Trophoblast cell (in vitro differentiated cells and primary cell): Measurements from ENCODE around the gene STAM2.
"Not testable (repeated sequence)": the region's sequence is repeated elsewhere in the genome, so short reads cannot be mapped to it uniquely, and the experiment has no call there.

ENCODE experiments used
- DNase-seq, 2 donors: peaks; one replicate each; pipeline ENCODE4 v3.0.0-alpha.2; 2016
- H2AFZ ChIP-seq: 2 replicates; pipeline ENCODE4 v1.6.1; 2013; ENCODE audit warnings: low read length, moderate library complexity, mild to moderate bottlenecking; ENCODE audit not compliant: insufficient read depth, poor library complexity
- H2AK5ac ChIP-seq: 2 replicates; pipeline ENCODE4 v1.6.1; 2013; ENCODE audit warnings: mild to moderate bottlenecking, low read length
- H2BK120ac ChIP-seq: 2 replicates; pipeline ENCODE4 v1.6.1; 2013; ENCODE audit warnings: low read length, mild to moderate bottlenecking, moderate library complexity; ENCODE audit not compliant: insufficient read depth, poor library complexity
- H2BK12ac ChIP-seq: 2 replicates; pipeline ENCODE4 v1.6.1; 2013; ENCODE audit warnings: mild to moderate bottlenecking, low read length, moderate library complexity
- H2BK5ac ChIP-seq: 2 replicates; pipeline ENCODE4 v1.6.1; 2013; ENCODE audit warnings: low read length, low read depth, moderate library complexity, mild to moderate bottlenecking; ENCODE audit not compliant: poor library complexity
- H3K14ac ChIP-seq: 2 replicates; pipeline ENCODE4 v1.6.1; 2013; ENCODE audit warnings: mild to moderate bottlenecking, low read length
- H3K18ac ChIP-seq: 2 replicates; pipeline ENCODE4 v1.6.1; 2013; ENCODE audit warnings: mild to moderate bottlenecking, low read length
- H3K23ac ChIP-seq: 2 replicates; pipeline ENCODE4 v1.6.1; 2013; ENCODE audit warnings: low read length
- H3K27ac ChIP-seq: 2 replicates; pipeline ENCODE4 v1.5.1; 2013; ENCODE audit warnings: low read depth, mild to moderate bottlenecking, inconsistent platforms, low read length, moderate library complexity
- H3K27me3 ChIP-seq: 2 replicates; pipeline ENCODE4 v1.6.1; 2013; ENCODE audit warnings: inconsistent platforms, mild to moderate bottlenecking, low read length, moderate library complexity; ENCODE audit not compliant: insufficient read depth
- H3K36me3 ChIP-seq, 2 experiments: 1 replicate in 1 of 2; 2 replicates in 1 of 2; pipeline ENCODE4 v1.6.1; 2013; ENCODE audit warnings: low read length in 2 of 2, mild to moderate bottlenecking in 2 of 2, moderate library complexity in 1 of 2; ENCODE audit not compliant: insufficient read depth in 2 of 2, control insufficient read depth in 1 of 2
- H3K4ac ChIP-seq: 2 replicates; pipeline ENCODE4 v1.6.1; 2013; ENCODE audit warnings: low read depth, mild to moderate bottlenecking, low read length, moderate library complexity
- H3K4me1 ChIP-seq, 2 experiments: 1 replicate in 1 of 2; 2 replicates in 1 of 2; pipeline ENCODE4 v1.6.1; 2013; ENCODE audit warnings: low read length in 2 of 2, mild to moderate bottlenecking in 2 of 2, moderate library complexity in 1 of 2; ENCODE audit not compliant: insufficient read depth in 2 of 2, control insufficient read depth in 1 of 2
- H3K4me2 ChIP-seq: 2 replicates; pipeline ENCODE4 v1.6.1; 2013; ENCODE audit warnings: inconsistent platforms, mild to moderate bottlenecking, low read length, moderate library complexity
- H3K4me3 ChIP-seq: 2 replicates; pipeline ENCODE4 v1.5.1; 2013; ENCODE audit warnings: mild to moderate bottlenecking, low read depth, low read length, inconsistent platforms
- H3K79me1 ChIP-seq: one replicate; pipeline ENCODE4 v1.6.1; 2013; ENCODE audit warnings: low read length
- H3K79me2 ChIP-seq: 2 replicates; pipeline ENCODE4 v1.6.1; 2013; ENCODE audit warnings: low read length, mild to moderate bottlenecking; ENCODE audit not compliant: control insufficient read depth, insufficient read depth, poor library complexity
- H3K9ac ChIP-seq: 2 replicates; pipeline ENCODE4 v1.6.1; 2013; ENCODE audit warnings: mild to moderate bottlenecking, low read length
- H3K9me3 ChIP-seq: 2 replicates; pipeline ENCODE4 v1.6.1; 2013; ENCODE audit warnings: low read depth, mild to moderate bottlenecking, control low read depth, inconsistent platforms, low read length; ENCODE audit not compliant: insufficient read depth
- H4K12ac ChIP-seq: 2 replicates; pipeline ENCODE4 v1.6.1; 2013; ENCODE audit warnings: low read depth, mild to moderate bottlenecking, low read length, moderate library complexity
- H4K8ac ChIP-seq: 2 replicates; pipeline ENCODE4 v1.6.1; 2013; ENCODE audit warnings: low read depth, mild to moderate bottlenecking, low read length, moderate library complexity
- H4K91ac ChIP-seq: one replicate; pipeline ENCODE4 v1.6.1; 2013; ENCODE audit warnings: low read depth, mild to moderate bottlenecking, low read length, moderate library complexity
- WGBS: extraction: QIAGEN DNeasy Blood & Tissue Kit; methylation state at CpG from one replicate; pipeline ENCODE4 v1.1.7; 2013; ENCODE audit warnings: missing lambda C conversion rate; ENCODE audit not compliant: insufficient read length, insufficient coverage; ENCODE audit errors: extremely low coverage; 5-methylcytosine and 5-hydroxymethylcytosine counted together

The STAM2 gene

DNA sequence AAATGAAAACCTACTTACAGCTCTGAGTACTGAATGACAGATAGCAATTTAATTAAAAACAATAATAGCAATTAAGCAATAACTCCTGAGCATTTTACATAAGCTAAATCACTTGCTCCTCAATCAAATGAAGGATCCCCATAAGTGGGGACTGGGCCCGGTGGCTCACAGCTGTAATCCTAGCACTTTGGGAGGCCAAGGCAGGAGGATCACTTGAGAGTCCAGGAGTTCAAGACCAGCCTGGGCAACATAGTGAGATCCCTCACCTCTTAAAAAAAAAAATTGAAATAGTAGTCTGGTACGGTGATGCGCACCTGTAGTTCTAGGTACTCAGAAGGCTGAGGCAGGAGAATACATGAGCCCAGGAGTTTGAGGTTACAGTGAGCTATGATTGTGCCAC lies 13.4 kb downstream of the STAM2 start:
- Histone ChIP-seq H3K9me3 (no peaks in the 10 kb centered on the region), H3K18ac (no peak overlapping the region), H3K27me3 (no peaks in the 10 kb centered on the region), H3K36me3 (peaks cover 0 to 4% of the 10 kb centered on the region in 2 experiments), H3K14ac (no peak overlapping the region), H3K79me2 (peaks cover 4% of the 10 kb centered on the region), H3K79me1 (no peaks in the 10 kb centered on the region), H3K4me3 (no peak overlapping the region), H2BK5ac (no peak overlapping the region), H2BK120ac (no peak overlapping the region), H4K8ac (no peak overlapping the region), H4K12ac (no peak overlapping the region), H3K23ac (no peak overlapping the region), H3K27ac (no peak overlapping the region), H2BK12ac (no peak overlapping the region), H2AFZ (no peak overlapping the region), H3K4ac (no peak overlapping the region), H4K91ac (no peak overlapping the region), H3K4me2 (no peak overlapping the region), H2AK5ac (no peak overlapping the region), H3K9ac (no peak overlapping the region), H3K4me1 (no peaks in the 10 kb centered on the region)
- WGBS: no CpG with 5 or more reads among the region's 3 CpGs
- DNase-seq: no peak

DNA sequence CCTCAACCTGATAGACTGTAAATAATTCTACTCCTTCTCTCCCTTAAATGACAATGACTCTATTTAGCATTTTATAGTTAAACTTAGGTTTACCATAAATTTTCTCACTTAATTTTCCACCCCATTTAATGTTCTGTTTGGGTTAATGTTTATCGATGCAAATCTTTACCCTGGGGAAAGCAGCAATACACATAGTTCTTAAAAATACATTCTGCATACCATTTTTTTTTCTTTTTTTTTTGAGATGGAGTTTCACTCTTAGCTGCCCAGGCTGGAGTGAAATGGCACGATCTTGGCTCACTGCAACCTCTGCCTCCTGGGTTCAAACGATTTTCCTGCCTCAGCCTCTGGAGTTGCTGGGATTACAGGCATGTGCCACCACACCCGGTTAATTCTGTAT lies 14.0 kb downstream of the STAM2 start:
- Histone ChIP-seq H2BK12ac (no peak overlapping the region), H3K4ac (peak overlapping the region; percentile 55), H3K18ac (no peak overlapping the region), H4K12ac (no peak overlapping the region), H3K4me1 (no peaks in the 10 kb centered on the region), H2AK5ac (no peak overlapping the region), H3K9ac (no peak overlapping the region), H3K4me2 (no peak overlapping the region), H4K8ac (no peak overlapping the region), H2BK120ac (no peak overlapping the region), H2AFZ (no peak overlapping the region), H3K4me3 (no peak overlapping the region), H3K79me1 (no peaks in the 10 kb centered on the region), H3K36me3 (peaks cover 0 to 4% of the 10 kb centered on the region in 2 experiments), H4K91ac (no peak overlapping the region), H3K79me2 (peaks cover 4% of the 10 kb centered on the region), H3K23ac (no peak overlapping the region), H3K27ac (no peak overlapping the region), H3K14ac (no peak overlapping the region), H3K9me3 (no peaks in the 10 kb centered on the region), H3K27me3 (no peaks in the 10 kb centered on the region), H2BK5ac (no peak overlapping the region)
- no CpG with 5 or more reads among the region's 4 CpGs for WGBS
- no peak for DNase-seq

DNA sequence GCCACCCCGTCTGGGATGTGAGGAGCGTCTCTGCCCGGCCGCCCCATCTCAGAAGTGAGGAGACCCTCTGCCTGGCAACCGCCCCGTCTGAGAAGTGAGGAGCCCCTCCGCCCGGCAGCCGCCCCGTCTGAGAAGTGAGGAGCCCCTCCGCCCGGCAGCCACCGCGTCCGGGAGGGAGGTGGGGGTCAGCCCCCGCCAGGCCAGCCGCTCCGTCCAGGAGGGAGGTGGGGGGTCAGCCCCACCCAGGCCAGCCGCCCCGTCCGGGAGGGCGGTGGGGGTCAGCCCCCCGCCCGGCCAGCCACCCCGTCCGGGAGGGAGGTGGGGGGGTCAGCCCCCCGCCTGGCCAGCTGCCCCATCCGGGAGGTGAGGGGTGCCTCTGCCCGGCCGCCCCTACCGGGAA lies 15.2 kb downstream of the STAM2 start:
- not testable (repeated sequence) for H3K18ac ChIP-seq, H2BK120ac ChIP-seq, H3K4ac ChIP-seq, H3K27ac ChIP-seq, H3K4me2 ChIP-seq, H3K4me1 ChIP-seq, H3K9me3 ChIP-seq, H3K27me3 ChIP-seq, H3K4me3 ChIP-seq, H3K36me3 ChIP-seq, H4K12ac ChIP-seq, H2BK12ac ChIP-seq, H4K8ac ChIP-seq, H3K79me1 ChIP-seq, H2AK5ac ChIP-seq, H2BK5ac ChIP-seq, H3K79me2 ChIP-seq, DNase-seq, H3K14ac ChIP-seq, H4K91ac ChIP-seq, H3K23ac ChIP-seq, H2AFZ ChIP-seq, H3K9ac ChIP-seq
- no CpG with 5 or more reads among the region's 31 CpGs for WGBS

DNA sequence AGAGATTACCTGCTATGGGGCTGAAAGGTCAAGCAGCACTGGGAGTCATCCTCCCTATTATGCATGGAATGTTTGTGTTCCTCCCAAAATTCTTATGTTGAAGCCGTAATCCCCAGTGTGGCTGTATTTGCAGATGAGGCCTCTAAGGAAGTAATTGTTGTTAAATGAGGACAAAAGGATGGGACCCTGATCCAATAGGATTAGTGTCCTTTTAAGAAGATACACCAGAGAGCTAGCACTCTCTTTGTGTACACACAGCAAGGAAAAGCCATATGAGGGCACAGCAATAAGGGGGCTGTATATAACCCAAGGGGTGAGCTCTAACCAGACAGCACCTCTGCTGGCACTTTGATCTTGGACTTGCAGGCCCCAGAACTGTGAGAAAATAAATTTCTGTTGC lies 18.3 kb downstream of the STAM2 start:
- no peak overlapping the region for H3K14ac ChIP-seq
- H3K9me3 ChIP-seq: no peaks in the 10 kb centered on the region
- no peak overlapping the region for H4K12ac ChIP-seq
- H3K18ac ChIP-seq: no peak overlapping the region
- H3K23ac ChIP-seq: no peak overlapping the region
- no peaks in the 10 kb centered on the region for H3K4me1 ChIP-seq
- H2BK5ac ChIP-seq: no peak overlapping the region
- no peak overlapping the region for H2AK5ac ChIP-seq
- no peaks in the 10 kb centered on the region for H3K27me3 ChIP-seq
- WGBS: no CpG with 5 or more reads among the region's 1 CpG
- no peak overlapping the region for H4K91ac ChIP-seq
- no peak for DNase-seq
- no peak overlapping the region for H3K4me3 ChIP-seq
- H3K4me2 ChIP-seq: no peak overlapping the region
- no peak overlapping the region for H3K9ac ChIP-seq
- no peaks in the 10 kb centered on the region for H3K79me1 ChIP-seq
- no peak overlapping the region for H4K8ac ChIP-seq
- no peak overlapping the region for H2AFZ ChIP-seq
- H3K4ac ChIP-seq: no peak overlapping the region
- H3K79me2 ChIP-seq: peaks cover 1% of the 10 kb centered on the region
- H3K36me3 ChIP-seq: peaks cover 0 to 4% of the 10 kb centered on the region in 2 experiments
- H2BK12ac ChIP-seq: no peak overlapping the region
- H3K27ac ChIP-seq: no peak overlapping the region
- no peak overlapping the region for H2BK120ac ChIP-seq
